HG02981 (cell line): ENCODE results near the gene G2E3.
"Not testable (repeated sequence)": the region's sequence is repeated elsewhere in the genome, so short reads cannot be mapped to it uniquely, and the experiment has no call there.

Source experiments
- ATAC-seq: cut with Tn5 transposase; IDR thresholded peaks from one replicate; pipeline ENCODE4 v1.9.1; 2021; ENCODE audit warnings: mild to moderate bottlenecking, moderate library complexity; ENCODE audit not compliant: unreplicated experiment

G2E3 gene, protein sequence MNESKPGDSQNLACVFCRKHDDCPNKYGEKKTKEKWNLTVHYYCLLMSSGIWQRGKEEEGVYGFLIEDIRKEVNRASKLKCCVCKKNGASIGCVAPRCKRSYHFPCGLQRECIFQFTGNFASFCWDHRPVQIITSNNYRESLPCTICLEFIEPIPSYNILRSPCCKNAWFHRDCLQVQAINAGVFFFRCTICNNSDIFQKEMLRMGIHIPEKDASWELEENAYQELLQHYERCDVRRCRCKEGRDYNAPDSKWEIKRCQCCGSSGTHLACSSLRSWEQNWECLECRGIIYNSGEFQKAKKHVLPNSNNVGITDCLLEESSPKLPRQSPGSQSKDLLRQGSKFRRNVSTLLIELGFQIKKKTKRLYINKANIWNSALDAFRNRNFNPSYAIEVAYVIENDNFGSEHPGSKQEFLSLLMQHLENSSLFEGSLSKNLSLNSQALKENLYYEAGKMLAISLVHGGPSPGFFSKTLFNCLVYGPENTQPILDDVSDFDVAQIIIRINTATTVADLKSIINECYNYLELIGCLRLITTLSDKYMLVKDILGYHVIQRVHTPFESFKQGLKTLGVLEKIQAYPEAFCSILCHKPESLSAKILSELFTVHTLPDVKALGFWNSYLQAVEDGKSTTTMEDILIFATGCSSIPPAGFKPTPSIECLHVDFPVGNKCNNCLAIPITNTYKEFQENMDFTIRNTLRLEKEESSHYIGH

DNA sequence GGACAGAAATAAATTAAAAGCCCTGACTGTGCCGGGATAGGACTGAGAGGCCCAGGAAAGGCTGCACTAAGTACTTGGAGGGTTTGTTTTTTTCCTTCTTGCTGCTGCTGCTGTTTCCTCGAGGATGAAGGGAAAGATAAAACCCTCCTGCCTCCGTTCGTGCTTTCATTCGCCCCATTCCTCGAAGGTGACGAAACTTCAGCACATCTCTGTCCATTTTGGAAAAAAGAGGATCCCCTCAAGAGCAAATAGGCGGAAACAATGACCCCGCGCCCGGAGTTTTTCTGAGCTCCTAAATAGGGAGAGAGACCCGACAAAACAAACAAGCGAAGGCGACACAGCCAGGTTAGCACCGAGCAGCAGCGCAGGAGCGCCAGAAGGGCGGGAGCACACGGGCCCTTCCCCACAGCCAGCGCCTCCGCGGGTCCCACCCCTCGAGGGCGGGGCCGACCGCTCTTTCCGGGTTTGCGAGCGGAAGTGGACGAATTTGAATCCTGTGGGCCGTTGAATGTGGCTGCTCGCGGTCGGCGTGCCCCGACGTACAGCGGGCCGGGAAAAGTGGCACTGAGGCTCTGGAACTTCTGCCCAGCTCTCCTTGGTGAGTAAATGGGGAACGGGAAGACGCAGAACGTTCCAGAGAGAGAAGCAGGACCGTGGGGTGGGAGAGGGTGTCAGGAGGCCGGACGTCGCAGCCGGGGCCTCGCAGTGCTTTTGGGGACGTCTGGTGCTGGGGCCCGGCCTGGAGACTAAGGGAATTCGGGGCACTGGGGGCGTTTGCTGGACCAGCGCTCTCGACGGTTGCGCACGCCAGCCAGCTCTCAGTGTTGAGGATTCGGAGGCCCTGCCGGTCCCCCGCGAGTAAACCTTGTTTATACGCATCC, at the start of gene G2E3:
Gene G2E3 (plus strand): TSS at position 484 of the 881 bp plus-strand sequence. CDS start 21,922 bp downstream, outside the sequence.
- ATAC-seq = peak; percentile 98

DNA sequence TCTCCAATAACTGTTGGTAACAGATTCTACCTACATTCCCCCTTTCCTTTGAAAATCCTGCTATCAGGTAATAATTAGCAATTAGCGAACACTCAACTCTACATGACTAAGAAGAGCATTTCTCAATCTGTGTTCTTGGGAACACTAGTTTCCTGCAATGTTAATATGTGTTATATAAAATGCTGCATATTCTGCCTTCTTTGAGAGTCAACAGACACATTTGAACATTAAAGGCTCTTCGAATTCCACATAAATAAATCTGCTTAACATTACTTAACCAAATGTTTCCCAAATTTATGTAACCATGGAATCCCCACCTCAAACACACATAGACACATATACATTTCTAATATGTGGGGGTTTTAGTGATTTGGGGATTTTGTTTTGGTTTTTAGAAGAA, 41.2 kb upstream of the G2E3 start:
- ATAC-seq = no peak

DNA sequence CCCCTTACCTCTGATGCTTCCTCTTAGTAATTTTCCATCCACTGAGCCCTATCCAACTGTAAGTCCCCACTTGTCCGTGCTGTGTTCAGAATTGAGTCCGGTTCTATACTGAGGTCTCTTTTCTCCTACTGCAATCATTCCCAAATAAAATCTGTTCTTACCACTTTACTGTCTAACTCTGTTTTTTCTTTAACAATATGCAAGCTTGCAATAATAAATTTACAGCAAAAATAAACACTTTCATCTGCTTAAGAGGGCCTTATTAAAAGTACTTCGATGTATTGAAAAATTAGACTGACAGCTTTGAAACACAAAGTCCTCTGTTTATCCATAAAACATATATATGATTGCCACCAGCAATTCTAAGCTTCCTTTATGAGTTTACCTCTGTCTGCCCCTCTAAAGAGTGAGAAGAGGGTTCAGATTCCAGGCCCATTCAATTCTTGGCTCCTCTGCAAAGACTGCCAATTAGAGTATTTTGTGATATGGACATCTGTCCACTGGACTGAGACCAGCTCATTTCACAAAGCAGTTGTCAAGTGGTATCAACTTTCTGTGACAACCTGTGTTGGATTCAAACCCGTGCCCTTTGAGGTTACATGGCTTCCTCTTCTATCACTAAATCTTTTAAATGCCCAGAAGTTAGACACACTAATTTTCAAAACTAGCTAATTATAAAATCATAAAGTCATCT, 39.9 kb upstream of the G2E3 start:
- no peak for ATAC-seq

DNA sequence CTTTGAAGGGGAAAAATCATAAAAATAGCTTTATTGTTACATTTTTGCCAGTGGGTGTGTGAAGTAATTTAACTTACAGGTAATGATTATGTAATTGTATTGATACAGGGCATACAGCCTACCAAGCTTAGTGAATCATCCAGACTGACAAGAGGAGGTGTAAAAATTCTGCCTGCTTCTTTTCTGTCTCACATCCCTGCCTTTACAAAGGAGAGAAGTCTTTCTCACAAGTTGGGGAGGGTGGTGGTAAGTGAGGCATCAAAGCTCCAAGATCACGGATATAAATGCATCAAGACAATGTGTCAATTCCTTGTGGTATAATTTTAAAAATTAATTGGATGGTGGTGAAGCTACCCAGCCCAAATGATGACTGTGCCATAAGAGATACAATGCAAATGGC, 39.0 kb upstream of the G2E3 start:
- no peak for ATAC-seq

DNA sequence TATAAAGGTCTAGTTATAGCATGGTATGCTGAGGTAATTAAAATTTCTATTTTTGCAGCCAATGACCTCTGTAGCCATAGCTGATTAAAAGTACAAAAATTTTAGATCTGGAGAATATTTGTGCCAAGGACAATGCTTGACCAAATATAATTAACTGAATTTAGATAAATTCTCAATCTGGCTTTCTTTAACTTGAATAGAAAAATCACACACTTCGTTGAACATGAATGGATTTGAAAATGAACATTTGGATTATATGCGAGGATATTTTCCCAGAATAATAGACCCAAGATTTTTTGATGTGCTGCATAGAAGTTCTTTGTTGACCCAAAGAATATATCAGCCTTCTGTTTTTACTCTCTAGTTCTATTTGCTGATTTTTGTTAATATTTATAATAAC, 38.4 kb upstream of the G2E3 start:
- ATAC-seq = no peak

DNA sequence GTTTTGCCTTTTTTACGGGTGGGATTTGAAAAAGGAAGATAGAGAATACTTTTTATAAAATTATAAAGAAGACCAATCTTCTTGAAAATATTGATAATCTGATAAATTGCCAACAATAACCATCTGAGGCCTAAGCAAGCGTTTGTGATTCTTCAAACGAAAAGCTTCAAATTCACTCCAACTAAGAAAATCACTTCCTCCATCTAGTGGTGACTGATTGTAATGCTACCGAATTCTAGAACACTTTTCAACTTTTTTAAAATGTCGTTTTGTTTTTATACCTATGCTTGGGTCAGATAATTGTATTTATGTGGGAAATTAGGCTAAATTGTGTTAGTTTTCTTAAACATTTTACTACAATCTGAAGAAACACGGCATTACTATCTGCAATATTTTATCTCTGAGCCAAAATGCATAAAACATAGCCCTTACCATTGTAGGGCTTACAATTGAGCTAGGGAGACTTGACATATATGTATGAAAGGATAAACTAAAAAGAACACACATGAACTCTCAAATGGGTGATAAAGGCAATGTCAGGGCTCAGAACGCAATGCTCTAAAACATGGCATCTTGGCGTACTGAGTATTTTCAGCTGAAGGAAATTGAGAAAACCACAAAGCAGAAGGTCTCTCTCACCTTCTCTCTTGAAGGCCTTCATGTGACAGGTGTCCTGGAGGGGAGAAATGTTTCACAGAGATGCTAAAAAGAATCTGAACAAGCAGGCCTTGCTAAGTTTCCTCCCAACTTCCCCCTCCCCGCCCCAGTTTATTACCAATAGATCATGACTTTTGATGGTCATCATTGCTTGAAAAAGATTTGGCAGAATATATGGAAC, 36.8 kb upstream of the G2E3 start:
- no peak for ATAC-seq

DNA sequence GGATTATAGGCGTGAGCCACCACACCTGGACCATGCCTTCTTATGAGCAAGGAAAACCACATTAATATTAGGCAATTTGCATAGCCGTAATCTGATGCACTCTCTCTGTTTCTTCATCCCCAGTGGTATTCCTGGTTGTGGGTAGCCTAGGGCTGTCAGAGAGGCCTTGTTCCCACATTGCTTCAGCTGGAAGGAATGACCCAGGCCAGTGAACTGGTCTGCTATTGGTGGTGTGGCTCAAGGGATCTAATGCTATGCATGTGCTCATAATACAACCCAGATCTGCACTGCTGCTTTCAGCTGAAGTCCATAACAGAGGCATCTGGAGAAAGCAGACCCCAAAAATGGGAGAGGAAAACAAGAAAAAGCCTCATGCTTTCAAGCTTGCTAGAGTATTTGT, 33.1 kb upstream of the G2E3 start:
- ATAC-seq = no peak

DNA sequence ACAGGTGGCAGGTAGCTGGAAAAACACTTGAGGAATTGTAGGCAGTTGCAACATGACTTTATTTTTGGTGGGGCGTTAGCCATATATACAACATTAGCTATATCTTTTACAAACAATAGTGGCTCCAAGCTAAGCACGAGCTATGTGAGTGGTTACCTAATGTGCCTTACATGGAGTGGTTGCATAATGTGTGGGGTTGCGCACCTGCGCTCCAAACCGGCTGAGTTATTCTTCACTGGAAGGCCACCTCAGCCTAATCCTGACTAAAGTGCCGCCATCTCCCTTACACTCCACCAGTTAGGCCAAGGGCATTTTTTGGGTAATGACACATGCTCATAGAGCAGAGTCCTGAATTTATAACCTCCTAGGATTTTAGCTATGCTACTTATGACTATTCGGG, 31.8 kb upstream of the G2E3 start:
- no peak for ATAC-seq

DNA sequence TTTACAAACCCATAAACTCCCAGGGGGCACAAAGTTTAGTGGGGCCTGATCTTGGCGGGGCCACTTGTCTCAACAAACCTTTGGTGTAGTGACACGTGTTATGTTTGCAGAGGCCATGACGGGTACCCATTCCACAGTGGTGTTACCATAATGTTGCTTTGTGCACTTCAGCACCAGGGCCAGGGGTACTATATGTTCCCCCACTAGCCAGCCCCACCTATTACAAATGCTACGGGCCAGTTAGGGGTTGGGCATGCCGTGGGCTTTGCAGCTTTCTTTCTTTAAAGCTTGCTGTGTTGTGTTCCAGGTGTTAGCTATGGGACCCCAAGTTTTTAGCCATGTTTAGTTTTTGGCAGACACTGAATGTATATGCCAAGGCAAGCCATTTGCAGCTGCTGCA, 30.8 kb upstream of the G2E3 start:
- ATAC-seq = no peak

DNA sequence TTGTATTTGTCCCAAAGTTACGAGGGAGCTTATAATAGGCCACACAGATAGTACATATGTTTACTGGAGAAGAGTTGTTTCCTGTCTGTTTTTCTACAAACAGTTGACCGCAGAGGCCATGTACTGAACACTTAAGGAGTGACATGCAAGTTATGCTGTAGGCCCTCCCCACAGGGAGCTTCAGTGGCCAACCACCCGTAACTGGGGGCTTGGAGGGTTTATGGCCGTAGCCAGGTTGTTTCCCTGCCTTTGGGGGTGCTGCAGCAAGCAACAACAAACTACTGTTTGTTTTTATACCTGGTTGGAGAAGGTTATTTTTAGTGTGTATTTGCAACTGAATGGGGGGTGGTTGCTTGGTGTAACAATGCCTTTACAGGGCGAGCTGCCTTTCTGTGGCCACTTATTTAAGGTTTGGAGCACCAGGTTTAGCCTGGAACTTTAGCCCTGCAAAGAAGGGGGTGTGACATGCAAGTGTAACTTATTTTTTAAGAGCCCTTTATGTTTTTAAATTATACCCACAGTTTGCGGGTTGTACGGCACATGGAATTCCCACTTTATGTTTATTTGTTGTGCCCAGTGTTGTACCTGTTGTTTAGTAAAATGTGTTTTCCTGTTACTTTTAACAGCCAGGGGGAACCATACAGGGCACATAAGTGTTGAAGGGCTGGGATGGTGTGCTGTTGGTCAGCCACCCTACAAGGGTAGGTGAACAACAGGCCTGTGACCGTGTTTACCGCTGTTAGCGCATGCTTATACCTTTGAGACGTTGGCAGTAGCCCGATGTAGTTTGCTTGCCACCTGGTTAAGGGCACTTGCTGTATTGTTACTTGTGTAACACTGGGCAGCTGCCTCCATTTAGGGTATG, 29.9 kb upstream of the G2E3 start:
- ATAC-seq = no peak

DNA sequence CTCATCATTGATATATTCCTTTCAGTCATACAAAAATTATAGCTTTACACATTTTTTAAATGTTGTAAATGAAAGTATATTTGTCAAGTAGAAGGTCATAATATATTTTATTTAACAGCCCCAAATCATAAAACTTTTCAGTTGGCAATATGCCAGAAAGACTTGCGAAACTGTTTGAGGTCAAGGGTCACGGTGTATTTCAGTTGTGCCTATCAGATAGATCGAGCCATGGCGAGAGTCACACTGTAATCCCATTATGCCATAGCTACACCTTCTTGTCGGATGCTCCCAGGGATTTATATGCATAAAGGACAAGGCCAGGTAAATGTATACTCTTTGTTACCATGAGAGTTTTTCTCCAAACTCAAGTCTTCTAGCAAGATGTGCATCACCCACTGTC, 26.7 kb upstream of the G2E3 start:
- no peak for ATAC-seq

DNA sequence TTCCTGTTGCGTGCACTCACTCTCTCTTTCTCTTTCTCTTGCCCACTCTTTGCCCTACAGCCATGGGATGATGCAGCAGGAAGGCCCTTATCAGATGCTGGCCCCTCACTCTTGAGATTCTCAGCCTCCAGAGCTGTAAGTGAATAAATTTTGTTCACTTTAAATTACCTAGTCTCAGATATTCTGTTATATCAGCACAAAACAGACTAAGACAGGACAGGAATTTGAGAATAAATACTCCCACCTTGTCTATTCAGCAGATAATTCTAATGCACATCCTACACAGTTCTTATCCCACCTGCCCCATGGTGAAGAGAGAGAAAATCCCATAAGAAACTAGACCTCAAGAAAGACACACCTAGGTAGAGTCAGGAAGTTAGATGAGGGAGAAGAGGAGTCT, 25.8 kb upstream of the G2E3 start:
- no peak for ATAC-seq

DNA sequence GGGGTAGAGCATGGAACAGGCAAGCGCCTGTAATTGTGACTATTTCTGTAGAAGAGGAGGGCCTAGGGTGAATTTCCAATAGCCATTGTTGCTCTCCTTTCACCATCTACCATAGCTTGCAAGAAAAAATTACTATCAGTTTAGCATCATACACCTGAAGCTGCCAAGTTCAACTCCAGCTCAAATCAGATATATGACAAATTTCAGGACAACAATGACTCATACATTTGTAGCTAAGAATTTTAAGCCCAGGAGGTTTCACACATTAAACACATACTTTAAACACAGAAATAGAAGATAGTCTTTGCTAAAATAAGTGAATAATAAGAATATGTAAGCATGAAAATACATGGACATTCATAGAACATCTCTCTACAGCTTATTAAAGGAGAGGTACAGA, 17.6 kb upstream of the G2E3 start:
- ATAC-seq = no peak

DNA sequence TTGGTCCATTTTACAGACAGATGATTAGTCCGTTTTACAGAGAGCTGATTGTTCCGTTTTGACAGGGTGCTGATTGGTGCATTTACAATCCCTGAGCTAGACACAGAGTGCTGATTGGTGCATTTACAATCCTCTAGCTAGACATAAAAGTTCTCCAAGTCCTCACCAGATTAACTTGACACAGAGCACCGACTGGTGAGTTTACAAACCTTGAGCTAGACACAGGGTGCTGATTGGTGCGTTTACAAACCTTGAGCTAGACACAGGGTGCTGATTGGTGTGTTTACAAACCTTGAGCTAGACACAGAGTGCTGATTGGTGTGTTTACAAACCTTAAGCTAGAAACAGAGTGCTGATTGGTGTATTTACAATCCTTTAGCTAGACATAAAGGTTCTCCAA, 12.2 kb upstream of the G2E3 start:
- not testable (repeated sequence) for ATAC-seq

DNA sequence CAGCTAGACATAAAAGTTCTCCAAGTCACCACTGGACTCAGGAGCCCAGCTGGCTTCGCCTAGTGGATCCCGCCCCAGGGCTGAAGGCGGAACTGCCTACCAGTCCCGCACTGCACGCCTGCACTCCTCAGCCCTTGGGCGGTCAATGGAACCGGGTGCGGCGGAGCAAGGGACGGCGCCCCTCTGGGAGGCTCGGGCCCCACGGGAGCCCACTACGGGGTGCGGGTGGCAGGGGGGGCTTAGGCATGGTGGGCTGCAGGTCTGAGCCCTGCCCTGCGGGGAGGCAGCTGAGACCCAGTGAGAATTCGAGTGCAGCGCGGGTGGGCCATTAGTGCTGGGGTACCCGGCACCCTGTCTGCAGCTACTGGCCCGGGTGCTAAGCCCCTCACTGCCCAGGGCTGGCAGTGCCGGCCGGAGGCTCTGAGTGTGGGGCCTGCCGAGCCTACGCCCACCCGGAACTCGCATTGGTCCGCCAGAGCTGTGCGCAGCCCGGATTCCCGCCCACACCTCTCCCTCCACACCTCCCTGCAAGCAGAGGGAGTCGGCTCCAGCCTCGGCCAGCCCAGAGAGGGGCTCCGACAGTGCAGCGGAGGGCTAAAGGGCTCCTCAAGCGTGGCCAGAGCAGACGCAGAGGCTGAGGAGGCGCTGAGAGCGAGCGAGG, 11.4 kb upstream of the G2E3 start:
- ATAC-seq = no peak

DNA sequence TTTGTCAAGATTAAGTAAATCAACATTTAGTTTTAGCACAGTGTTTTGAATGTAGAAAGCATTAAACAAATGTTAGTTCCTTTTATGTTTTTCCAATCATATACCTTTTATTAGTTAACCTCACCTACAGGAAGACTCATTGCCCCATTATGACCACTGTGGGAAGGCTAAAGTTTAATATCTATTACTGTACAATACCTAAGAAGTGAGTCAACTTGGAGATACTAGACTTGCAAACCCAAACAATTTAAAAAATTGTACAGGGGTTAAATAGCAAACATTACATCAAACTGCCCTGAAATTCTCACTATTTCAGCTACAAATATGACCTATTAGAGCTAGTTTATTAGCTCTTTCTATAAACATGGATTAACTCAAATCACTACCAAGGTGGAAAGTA, 8.6 kb upstream of the G2E3 start:
- ATAC-seq = no peak

DNA sequence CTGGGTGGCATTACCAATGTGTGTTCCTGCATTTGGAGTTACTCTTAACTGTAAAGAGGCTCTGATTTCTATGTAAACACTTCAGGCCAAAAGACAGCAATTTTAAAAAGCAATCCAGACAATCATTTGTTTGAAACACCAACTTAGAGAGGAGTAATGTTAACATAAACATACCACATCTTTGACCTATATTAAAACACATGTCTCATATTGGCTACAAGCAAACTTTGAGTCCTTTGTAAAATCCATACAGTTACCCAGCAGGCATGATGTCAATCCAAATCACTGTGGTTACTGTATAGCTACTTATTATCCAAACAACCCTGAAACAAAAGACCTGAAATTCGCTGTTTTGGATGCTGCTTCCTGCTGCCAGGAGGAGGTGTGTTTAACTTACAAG, 7.5 kb upstream of the G2E3 start:
- no peak for ATAC-seq

DNA sequence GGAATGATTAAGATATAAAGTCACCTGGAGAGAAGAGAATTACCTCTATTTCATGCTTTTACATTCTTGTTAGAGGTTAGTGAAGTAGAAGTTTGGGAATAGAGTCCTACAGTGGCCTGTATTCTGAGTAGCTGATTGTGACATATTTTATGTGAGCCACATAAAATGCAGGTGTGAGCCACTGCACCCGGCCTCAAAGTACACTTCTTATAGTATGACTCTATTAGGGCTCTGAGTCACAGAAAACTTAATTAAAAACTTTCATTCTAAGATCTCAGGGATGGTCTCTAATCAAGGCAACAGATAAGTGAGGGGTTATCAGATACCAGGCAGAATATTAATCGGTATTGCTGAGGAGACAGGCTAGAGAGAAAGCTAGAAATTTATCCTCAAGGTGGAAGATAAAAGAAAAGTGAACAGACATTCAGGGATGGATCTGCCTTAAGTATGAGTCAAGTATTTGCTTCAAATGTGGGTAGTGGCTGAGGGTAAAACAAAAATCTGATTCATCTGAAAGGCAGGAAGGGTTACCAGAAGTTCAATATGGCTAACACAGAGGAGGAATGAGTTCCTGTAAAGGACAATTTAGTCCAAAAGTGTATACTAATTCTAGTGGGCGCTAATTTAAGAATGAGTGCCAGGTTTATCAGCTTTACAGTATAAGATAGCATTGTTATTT, 5.5 kb upstream of the G2E3 start:
- ATAC-seq = no peak
